ENCODE data around the gene CNOT6L. TPM values are rescaled to one million over a fixed set of nuclear protein-coding genes. Genes with fewer than 3 reads are reported as not detected.
A peak's percentile ranks its signal among the peaks of the same experiment; 100 is the strongest.

Gene CNOT6L
- polyA plus RNA-seq, 1 donor (not counting 4 experiments of a cell fraction or from before 2014, with no cell fraction given), result 12.0 TPM

GRCh38 chr4:77818073-77818601 is 1.0 kb downstream of the CNOT6L start:
- dilution Hi-C loops (cut with MboI; ENCODE audit: extremely low pct_ligation_motif_present, low sequenced_read_pairs), result no loop called here
- Histone ChIP-seq H3K9me1 (ENCODE audit: control insufficient read depth, extremely low read depth, insufficient read depth, low read length) (no peaks in the 10 kb centered on the region), H3K27ac (ENCODE audit: control insufficient read depth, insufficient read depth, low read length) (peak overlapping the region; percentile 84), H3K27me3 (ENCODE audit: control insufficient read depth, extremely low read depth, insufficient read depth, low read length) (no peaks in the 10 kb centered on the region), H3K4me2 (ENCODE audit: control insufficient read depth, extremely low read depth, insufficient read depth, low read depth, low read length) (peak overlapping the region; percentile 87), H3K9me3 (ENCODE audit: control insufficient read depth, low read depth, low read length) (no peaks in the 10 kb centered on the region), H3K4me3 (ENCODE audit: control insufficient read depth in 2 of 3, extremely low read depth in 1 of 3, insufficient read depth in 2 of 3, low read depth in 1 of 3, low read length in 3 of 3) (peak overlapping the region; percentile 80 to 93 (median 81)), H3K4me1 (ENCODE audit: control insufficient read depth, extremely low read depth, insufficient read depth, low read length) (peaks cover 19% of the 10 kb centered on the region), H2AFZ (ENCODE audit: control insufficient read depth, low read length) (peak overlapping the region; percentile 80), H3K36me3 (ENCODE audit: control insufficient read depth in 2 of 2, extremely low read depth in 1 of 2, insufficient read depth in 2 of 2, low read length in 2 of 2) (no peaks in the 10 kb centered on the region), H4K20me1 (ENCODE audit: control insufficient read depth, extremely low read depth, insufficient read depth, low read length) (no peaks in the 10 kb centered on the region), H3K79me2 (ENCODE audit: control insufficient read depth, insufficient read depth, low read length) (peaks cover 51% of the 10 kb centered on the region), H3K9ac (ENCODE audit: control insufficient read depth, extremely low read depth, insufficient read depth, low read length) (peak overlapping the region; percentile 92)
- FAIRE-seq (peak; percentile 97), DNase-seq (ENCODE audit: low read depth, low spot score) (no peak)
- no peak for TF ChIP-seq EZH2 (IDR thresholded peaks at IDR 0.05; ENCODE audit: low read length)
- TF ChIP-seq CTCF (optimal IDR thresholded peaks at IDR 0.05 in 1 of 3, IDR thresholded peaks at IDR 0.05 in 1 of 3, conservative IDR thresholded peaks at IDR 0.05 in 1 of 3; ENCODE audit: extremely low read depth in 1 of 3, insufficient read depth in 2 of 3, low read length in 3 of 3), result peak; percentile 63 to 76 (median 73)

GRCh38 chr4:77817304-77818072 is 1.7 kb downstream of the CNOT6L start:
- FAIRE-seq, result no peak
- DNase-seq (ENCODE audit: low read depth, low spot score), result no peak
- H3K9me1 ChIP-seq (ENCODE audit: control insufficient read depth, extremely low read depth, insufficient read depth, low read length), result no peaks in the 10 kb centered on the region
- no peaks in the 10 kb centered on the region for H3K27me3 ChIP-seq (ENCODE audit: control insufficient read depth, extremely low read depth, insufficient read depth, low read length)
- peak overlapping the region; percentile 92 for H3K9ac ChIP-seq (ENCODE audit: control insufficient read depth, extremely low read depth, insufficient read depth, low read length)
- peak overlapping the region; percentile 80 to 93 (median 81) for H3K4me3 ChIP-seq (ENCODE audit: control insufficient read depth in 2 of 3, extremely low read depth in 1 of 3, insufficient read depth in 2 of 3, low read depth in 1 of 3, low read length in 3 of 3)
- H3K79me2 ChIP-seq (ENCODE audit: control insufficient read depth, insufficient read depth, low read length), result peaks cover 56% of the 10 kb centered on the region
- no peaks in the 10 kb centered on the region for H3K9me3 ChIP-seq (ENCODE audit: control insufficient read depth, low read depth, low read length)
- TF ChIP-seq CTCF (optimal IDR thresholded peaks at IDR 0.05 in 1 of 3, IDR thresholded peaks at IDR 0.05 in 1 of 3, conservative IDR thresholded peaks at IDR 0.05 in 1 of 3; ENCODE audit: extremely low read depth in 1 of 3, insufficient read depth in 2 of 3, low read length in 3 of 3) (no peak), EZH2 (IDR thresholded peaks at IDR 0.05; ENCODE audit: low read length) (no peak)
- peak overlapping the region; percentile 12 for H2AFZ ChIP-seq (ENCODE audit: control insufficient read depth, low read length)
- H3K27ac ChIP-seq (ENCODE audit: control insufficient read depth, insufficient read depth, low read length), result peak overlapping the region; percentile 84
- H3K4me1 ChIP-seq (ENCODE audit: control insufficient read depth, extremely low read depth, insufficient read depth, low read length), result peaks cover 19% of the 10 kb centered on the region
- no peaks in the 10 kb centered on the region for H4K20me1 ChIP-seq (ENCODE audit: control insufficient read depth, extremely low read depth, insufficient read depth, low read length)
- no peaks in the 10 kb centered on the region for H3K36me3 ChIP-seq (ENCODE audit: control insufficient read depth in 2 of 2, extremely low read depth in 1 of 2, insufficient read depth in 2 of 2, low read length in 2 of 2)
- H3K4me2 ChIP-seq (ENCODE audit: control insufficient read depth, extremely low read depth, insufficient read depth, low read depth, low read length), result peak overlapping the region; percentile 87
- dilution Hi-C loops (cut with MboI; ENCODE audit: extremely low pct_ligation_motif_present, low sequenced_read_pairs), result no loop called here

Measured in keratinocyte (primary cell).